Measurements from ENCODE around the gene PARD3.

Gene PARD3

DNA sequence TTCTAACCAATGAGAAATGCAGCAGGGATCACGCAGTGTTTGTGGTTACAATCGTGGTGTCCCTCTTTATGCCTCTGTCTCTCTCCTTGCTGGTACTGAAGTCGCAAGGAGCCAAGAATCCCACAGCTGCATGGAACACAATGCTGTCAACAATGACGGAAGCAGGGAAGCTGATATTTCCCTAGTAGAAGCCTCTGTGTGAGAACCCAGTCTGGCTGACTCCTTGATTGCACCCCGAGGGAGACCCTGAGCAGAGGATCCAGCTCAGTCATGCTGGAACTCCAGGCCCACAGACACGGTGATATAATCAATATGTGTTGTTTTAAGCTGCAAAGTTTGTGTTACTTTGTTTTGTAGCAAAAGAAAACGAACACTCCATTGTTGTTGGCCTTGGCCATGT is 677.9 kb downstream of the PARD3 start:
- DNase-seq = no peak

DNA sequence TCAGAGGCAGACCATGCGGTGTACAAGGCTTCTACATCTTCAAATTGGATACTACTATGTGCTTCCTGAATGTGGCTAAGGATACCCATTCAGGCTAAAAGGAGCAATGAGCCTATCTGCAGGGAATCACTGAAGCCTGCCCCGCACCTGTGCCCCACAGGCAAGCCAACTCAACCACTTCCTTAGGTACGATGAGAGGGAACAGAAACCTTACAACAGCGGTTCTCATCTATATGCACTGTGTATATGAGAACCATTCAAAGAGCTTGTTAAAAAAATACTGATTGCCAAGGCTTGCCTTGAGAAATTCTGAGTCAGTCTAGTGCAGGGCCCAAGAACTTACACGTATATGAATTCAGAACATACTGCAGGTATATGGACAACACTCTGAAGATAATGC is 679.6 kb downstream of the PARD3 start:
- no peak for DNase-seq

DNA sequence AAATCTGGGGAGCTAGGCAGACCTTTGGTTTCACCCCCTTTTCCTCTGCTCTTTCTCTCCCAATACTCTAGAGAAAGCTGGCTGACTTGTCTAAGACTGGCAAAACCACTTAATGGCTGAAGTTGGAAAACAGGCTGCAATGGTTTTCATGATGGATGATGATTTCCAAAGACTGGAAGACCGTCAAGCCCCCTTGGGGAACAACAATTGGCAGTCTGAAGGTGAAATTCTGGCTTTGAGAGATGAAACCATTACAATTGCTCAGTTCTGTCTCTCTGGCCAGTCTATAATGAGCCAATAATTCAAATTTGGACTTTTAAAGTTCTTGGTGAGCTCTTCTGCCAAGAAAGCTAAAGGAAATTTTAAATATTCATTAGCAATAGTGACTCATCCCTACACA is 680.5 kb downstream of the PARD3 start:
- DNase-seq = no peak

DNA sequence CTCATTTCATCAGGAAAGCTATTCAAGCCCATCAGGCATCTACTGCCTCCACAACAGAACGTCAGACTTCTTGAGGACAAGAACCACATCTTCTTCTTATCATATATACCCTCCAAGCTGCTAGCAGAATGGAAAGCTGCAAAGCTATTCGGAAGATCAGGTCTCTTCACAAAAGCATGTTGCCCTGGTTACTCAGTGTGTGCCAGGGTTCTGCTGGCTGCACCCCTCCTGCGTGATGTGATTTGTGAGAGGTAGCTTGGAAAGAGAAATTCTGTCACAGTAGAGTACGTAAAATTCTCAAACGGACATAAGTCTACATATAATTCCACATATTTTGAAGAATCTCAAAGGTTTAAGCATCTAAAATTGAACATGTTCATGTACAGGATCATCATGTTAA is 681.7 kb downstream of the PARD3 start:
- DNase-seq = no peak

DNA sequence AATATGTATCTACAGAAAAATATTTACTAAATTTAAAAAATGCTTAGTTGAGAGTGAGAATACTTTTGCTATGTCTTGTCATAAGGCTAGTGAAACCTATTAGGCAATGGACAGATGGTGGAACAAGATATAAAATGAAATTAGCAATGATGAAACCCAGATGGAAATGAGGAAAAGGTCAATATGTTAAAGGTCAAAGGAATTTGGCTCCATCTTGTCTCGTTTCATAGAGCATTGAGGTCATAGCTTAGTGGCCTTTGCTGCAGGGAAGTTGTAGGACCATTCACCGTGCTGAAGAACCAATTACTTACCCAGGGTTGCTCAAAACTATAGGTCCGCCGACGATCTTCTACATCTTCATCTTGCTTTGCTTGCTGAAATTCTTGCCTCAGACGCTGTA is 683.9 kb downstream of the PARD3 start:
- DNase-seq = no peak

DNA sequence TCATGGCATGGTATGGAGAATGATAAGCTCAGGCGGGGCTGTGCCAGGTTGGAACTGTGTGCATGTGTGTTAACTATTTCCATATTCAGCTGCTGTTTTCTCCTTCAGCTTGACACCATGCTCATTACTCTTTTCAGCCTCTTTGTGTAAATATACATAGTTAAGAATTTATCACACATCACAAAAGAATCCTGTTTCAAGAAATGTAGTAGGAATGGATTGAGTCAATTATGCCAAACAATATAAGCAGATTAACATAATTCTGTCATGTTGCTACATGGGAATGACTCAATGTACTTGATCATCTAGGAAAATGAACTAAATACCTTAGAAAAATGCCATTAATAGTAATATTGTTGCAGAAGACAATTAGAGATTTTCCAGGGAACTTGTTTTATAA is 687.4 kb downstream of the PARD3 start:
- DNase-seq = no peak

DNA sequence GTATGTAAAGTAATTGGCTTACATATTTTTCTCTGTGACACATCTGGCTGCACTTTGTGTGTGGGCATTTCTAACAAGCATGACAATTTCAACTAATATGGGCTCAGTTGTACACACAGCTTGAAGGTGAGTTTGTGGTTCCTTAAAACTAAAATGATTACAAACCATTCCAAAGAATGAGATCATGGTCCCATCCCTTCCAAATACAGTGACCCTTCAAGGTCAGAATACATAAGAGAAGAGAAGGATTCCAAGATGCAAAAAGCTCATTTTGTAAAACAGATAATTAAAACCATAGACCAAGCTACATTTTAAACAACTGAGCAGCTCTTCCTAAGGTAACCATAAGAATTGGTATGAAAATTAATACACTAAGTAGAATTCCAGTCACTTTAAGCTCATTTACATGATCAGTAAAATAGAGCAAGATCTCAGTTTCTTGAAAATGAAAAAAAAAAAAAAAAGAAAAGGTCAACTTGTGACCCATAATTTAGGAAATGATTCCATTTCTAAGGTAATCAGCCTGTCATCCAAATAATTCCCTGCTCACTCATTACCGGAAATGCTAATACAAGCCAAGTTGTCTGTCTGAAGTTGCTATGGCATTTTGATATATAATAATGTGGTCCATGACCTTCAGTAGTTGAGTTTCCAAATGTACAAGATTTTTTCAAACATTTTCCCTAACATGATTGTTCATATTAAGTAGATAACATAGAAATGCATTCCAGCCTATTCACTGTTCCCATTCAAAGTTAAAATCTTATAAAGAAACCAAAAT is 688.5 kb downstream of the PARD3 start:
- DNase-seq = no peak

DNA sequence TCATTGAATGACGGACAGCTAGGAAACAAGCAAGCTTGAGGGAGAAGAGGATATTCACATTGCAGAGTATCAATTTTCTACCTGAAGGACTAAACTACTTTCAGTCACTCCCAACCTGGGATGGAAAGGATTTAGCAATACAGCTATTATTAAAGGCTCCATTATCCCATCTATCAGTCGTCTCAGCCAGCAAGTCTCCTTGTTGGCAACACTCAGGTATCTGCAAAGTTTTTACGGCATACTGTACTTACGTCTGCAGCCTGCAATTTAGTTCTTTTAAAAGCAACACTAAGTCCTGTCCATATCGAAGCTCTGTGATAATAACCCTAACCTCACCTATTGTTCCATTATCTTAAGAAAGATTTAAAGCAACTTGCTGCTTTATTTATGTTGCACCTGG is 689.4 kb downstream of the PARD3 start:
- DNase-seq = no peak

DNA sequence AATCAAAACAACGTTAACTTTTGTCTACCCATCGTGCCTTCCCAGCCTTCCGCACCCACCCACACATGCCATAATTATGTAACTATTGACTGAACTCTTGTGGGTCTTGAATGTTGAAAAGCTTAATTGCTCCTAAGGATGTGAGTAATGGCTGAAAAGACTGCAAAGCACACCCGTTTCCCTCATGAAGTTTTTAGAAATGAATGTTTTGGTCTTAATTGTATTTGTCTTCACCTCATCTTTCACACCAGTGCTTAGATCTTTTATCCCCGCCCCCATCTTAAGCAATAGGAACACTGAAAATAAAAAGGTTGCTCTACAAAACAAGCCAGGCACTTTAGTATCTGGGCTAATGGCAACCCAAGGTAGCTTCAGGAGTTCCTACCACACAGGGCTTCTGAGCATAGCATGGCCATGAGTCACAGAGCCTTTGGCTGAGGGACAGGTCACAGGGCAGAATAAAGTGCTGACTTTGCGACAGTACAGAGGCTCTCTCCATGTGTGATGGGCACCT is 690.5 kb downstream of the PARD3 start:
- DNase-seq = no peak

DNA sequence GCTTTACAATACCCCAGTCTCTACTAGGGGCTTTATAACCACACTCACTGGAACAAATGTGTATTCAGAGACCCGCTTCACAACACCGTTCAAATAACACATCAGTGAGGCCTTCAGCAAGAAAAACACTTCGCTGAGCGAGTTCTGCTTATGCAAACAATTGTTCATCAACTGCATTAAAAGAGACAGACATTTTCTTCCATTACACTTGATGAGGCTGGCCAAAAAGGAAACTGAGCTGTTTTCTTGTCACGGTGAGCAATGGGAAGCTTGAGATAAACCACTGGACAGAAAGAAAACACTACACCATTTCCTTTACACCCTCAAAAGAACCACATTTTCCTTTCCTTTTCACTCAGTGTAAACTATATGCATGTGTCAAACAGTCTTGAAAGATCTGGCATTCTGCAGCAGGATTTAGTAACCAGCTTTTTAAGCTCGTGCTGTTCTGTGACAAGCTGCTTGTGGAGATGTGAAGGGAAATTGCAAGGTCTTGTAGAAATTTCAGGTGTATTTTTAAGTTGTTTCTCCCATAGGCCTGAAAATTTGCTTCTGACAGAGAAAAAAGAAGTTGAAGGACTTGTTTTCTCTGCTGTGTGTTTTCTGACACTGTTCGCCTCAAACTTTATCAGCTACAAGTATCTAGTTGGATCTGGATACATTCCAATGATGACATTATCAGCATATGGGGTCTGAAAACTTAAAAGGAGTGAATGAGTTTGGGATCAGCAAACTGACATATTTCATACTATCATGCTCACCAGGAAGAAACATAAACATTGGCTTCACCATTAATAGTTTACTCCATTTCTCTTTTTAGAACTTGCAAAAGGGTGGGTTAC is 693.1 kb downstream of the PARD3 start:
- DNase-seq = no peak

DNA sequence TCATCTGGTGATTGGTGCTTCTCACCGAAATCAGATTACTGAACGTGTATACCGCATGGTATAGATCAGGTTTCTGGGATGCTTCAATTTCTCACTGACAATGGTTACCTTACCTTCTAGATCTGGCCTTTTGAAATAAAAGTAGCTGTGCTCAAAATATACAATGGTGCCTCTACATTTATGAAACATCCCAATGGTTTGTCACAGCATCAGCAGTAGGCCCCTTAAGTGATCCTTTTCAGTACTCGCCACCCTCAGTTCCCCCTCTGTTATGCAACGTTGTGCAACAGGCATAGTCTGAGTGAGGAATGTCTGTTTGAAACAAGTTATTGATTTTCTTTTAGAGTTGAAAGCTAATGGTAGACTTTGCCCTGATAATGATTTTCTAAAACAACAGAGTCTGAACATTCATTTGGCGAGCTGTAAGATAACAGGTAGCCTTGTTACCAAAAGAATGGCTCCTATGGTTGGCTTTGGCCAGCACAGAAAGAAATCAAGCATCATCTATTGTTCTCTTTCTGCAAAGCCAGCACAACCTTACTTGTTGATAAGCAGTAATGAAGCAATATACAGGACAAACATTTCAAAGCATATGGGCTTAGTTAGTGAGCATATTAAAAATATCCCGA is 693.9 kb downstream of the PARD3 start:
- DNase-seq = no peak

DNA sequence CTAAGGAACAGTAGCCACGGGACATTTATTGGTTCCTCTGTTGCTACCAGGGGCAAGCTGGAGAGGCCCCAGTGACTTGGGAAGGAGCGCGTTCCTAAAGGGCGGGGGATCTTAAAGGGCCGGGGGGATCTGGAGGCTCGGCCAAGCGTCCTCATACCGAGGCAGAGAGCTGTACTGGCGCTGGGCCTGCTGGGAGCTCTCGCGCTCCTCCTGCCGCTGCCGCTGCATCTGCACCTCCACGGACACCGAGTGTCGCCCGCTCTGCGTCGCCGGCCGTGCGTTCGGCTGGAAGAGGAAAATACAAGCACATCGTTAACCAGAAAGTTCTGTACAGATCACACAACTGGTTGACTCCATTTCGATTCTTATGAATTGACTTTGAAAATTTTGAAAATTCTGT is 695.6 kb downstream of the PARD3 start:
- DNase-seq = no peak

DNA sequence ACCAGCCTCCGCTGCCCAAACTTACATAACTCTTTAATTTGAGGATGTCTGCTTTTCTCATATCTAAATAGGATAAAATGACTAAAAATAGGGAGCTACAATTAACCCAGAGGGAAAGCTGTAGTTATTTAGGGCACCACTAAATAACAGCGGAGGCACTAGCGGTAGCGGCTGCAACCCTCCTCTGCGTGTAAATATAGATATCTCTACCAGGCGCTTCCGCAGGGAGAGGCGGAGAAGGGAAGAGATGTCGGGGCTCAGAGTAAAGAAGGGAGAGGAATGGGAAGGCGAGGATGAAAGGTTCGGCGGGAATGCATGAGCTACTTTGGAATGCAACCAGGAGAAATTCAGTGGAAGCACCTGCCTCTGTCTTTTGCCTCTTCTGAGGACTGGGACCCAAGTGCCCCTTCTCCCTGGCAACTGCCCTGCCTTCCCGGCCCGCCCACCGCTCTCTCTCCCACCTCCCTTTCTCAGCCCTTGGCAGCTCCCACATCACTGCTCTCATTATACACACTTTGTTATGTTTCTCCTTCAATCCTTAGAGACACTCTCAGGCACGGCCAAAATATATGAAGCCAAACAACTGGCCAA is 698.3 kb downstream of the PARD3 start:
- no peak for DNase-seq

DNA sequence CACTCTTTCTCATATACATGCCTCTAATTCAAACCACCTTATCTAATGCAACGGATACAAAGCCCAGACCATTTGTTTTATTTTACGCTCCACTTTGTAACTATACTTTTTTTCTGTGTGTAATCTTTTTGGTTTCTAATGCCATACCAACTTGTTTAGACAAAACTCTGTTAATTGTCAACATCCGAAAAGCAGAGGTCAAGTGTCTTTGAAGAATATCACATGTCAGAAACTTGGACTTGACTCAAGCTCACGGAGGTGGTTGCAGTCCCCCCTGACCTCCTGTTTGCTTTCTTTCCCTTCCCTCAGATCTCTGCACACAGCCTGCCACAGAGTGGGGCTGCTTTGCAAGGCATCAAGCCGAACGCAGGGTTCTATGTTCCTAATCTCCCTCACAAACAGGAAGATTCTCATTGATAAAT is 698.9 kb downstream of the PARD3 start:
- DNase-seq = no peak

DNA sequence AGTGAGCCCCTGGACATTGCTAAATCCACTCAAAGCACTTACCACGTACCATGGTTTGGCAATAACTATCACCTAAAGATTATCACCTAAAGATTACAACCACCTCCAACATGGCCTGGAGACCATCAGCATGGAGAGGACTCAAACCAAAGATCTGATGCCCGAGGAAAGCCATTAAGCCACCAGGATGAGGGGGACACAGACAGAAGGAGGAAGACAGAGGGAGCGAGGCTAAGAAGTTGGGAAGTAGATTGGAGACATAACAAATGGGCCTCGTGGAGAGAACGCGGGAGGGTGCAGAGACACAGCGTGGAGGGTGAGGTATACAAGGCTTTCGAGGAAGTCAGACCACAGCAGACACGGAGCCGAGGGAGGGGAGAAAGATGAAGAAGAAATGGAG is 700.2 kb downstream of the PARD3 start:
- no peak for DNase-seq

DNA sequence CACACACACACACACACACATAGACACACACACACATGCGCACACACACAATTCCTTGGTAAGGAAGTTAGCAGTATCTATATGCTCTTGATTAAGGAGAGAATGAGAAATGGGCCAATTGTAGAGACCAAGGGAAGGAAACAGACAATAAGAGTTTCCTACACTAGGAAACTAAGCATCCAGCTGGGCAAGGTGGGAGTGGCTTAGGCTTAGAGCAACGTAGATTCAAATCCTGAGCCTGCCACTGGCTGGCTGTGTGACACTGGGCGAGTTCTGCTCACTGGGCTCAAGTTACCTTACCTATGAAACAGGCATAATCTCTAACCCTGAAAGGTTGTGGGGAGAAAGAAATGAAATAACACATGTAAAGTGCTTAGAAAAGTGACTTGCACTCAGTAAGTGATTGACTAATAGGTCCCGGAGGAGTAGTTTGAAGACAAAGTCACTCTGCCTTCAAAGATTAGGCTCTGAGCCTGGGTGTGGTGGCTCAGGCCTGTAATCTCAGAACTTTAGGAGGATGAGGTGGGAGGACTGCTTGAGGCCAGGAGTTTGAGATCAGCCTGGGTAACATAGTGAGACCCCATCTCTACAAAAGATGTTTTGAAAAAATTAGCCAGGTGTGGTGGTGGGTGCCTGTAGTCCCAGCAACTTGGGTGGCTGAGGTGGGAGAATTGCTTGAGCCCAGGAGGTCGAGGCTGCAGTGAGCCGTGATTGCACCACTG is 701.4 kb downstream of the PARD3 start:
- DNase-seq = no peak

DNA sequence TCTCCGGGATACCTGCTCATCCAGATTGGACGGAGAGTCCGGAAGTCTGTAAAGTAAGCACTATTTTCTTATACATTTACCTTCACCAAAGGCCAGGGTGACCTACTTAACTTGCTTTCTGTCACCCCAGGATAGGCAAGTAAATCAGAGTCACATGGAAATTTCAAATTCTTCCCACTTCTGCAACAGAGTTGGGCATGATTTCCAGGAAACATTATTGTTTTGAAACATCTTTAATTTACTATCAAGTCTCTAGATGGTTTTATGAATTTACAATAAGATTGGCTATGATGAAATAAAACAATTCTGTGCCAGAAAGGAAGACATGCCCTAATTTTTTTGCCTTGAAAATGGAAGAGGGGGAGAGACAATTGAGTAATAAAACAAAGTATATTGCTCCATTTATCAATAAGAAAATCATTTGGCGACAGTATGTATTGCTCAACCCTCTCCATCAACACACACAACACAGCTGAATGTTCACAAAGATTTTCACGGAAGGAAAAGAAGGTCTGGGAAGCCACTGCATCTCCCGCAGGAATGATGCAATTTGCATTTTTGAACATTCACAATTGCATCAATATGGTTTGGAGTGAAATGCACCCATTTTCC is 702.8 kb downstream of the PARD3 start:
- no peak for DNase-seq

DNA sequence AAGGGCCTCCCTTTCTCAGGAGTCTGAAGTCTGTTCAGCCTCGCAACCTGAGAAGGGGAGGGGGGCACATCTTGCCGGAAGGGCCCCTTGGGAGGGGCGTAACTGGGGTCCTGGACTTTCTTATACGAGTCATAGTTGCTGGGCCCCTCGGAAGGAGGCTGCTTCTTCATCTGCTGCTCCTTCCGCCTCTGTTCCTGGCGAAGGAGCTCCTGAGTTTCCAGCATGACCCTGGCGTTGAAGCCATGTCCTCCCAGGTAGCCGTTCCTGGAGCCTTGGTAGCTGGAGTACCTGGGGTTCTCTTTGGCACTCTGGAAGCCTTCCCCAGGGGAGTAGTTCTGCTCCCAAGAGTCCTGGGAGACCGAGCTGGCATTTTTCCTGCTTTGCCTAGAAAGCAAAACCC is 703.9 kb downstream of the PARD3 start:
- no peak for DNase-seq

DNA sequence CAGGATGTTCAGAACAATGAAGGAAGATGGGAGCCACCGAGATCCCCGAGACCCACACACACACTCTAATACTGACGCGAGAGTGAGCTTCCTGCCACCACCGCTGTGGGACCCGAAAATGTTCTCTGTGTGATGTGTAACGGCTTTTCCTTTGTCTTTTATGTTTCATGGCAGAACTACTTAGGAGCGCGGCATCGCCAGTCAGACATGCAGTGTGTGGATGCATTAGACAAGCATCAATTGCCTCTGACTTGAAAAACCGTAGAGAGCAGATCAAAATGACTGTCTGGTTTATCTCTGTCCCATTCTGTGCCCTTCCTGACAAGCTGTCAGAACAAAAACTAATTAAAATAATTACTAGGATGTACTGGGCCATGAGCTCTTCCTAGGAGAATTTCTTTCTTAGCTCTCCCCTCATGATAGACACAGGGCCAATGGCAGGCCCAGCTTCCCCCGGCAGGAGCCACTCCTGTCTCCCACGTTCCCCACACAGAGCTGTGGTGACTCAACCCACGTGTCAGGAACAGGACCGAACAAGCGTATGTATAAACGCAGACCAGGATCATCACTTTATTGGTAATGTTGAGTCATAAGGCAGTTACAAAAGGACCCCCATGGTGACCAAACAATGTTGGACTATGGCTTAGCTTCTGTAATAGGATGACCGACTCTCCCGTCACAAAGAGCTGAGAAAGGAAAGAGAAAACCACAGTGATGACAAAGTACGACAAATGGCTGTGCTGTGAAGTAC is 705.0 kb downstream of the PARD3 start:
- no peak for DNase-seq

DNA sequence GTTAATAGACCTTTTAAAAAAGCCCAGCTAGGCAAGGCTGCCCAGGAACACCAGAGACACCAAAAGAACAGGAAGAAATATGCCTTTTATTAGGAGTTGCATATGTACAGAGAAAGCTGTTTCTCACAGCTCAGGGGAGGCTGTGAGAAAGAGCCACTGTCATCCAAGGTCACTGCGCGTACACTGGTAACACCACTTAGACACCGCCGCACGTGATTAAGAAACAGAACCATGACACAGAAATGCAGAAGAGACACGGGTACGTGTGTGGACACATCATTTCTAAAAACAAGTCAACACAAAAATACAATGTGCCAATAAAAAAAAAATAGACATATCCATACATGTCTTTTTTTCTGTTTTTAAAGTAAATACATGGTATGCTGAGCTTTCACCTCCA is 705.6 kb downstream of the PARD3 start:
- no peak for DNase-seq

Measured in activated gamma-delta T cell treated with Interleukin-2 at 50 U/mL for 16 hours (primary cell).